Left ventricle myocardium inferior (tissue), 1 donor: ENCODE data around the gene TXNRD2. TPM values are rescaled to one million over a fixed set of nuclear protein-coding genes. Genes with fewer than 3 reads are reported as not detected.

ENCODE experiments used
- DNase-seq: peaks from one replicate; pipeline ENCODE4 v3.0.0-alpha.2; 2020
- H3K27ac ChIP-seq: fragments of 200-600 bp; replicated peaks from 2 replicates; pipeline ENCODE4 v1.8.0; 2021
- H3K27me3 ChIP-seq: fragments of 200-600 bp; 2 replicates; pipeline ENCODE4 v1.8.0; 2021; ENCODE audit warnings: low read depth
- H3K36me3 ChIP-seq: fragments of 200-600 bp; 2 replicates; pipeline ENCODE4 v1.8.0; 2021
- H3K4me1 ChIP-seq: fragments of 200-600 bp; 2 replicates; pipeline ENCODE4 v1.8.0; 2021
- H3K4me3 ChIP-seq: fragments of 200-600 bp; 2 replicates; pipeline ENCODE4 v1.8.0; 2021; ENCODE audit warnings: mild to moderate bottlenecking, moderate library complexity
- H3K9me3 ChIP-seq: fragments of 200-600 bp; replicated peaks from 2 replicates; pipeline ENCODE4 v1.8.0; 2021
- CTCF ChIP-seq: fragments of 200-600 bp; IDR thresholded peaks from 2 replicates; pipeline ENCODE4 v1.8.0; 2021; ENCODE audit warnings: antibody characterized with exemption, mild to moderate bottlenecking, borderline replicate concordance
- intact Hi-C: fragments of 100-400 bp; cut with micrococcal nuclease; formaldehyde crosslinking; loops from one replicate; pipeline ENCODE4 v1.11.0; 2022
- total RNA-seq: library from RNA; stranded (reverse); fragmentation: NEBNext Ultra II Directional; extraction: Animal tissue kit (Norgen Biotek cat#: 25700); gene quantifications from one replicate; pipeline ENCODE4 v1.2.1, GENCODE V29; 2021
- donor health status: DM: no; HTN: yes; CAD: no; lungs with severe emphysema.

The TXNRD2 gene
- total RNA-seq, 1 donor from 2014 or later: 35.2 TPM

GRCh38 chr22:19853058-19853878, 88.3 kb downstream of the TXNRD2 start:
- DNase-seq: no peak
- no peaks in the 10 kb centered on the region for H3K9me3 ChIP-seq
- peaks cover 30% of the 10 kb centered on the region for H3K36me3 ChIP-seq
- no peak for TF ChIP-seq CTCF
- peaks cover 37% of the 10 kb centered on the region for H3K4me1 ChIP-seq
- intact Hi-C loops: no loop called here
- H3K27me3 ChIP-seq: no peaks in the 10 kb centered on the region
- H3K27ac ChIP-seq: no peak overlapping the region
- H3K4me3 ChIP-seq: peak overlapping the region; percentile 87

- no peak overlapping the region for H3K27ac ChIP-seq
- TF ChIP-seq CTCF: no peak
- H3K9me3 ChIP-seq: peaks cover under 1% of the 10 kb centered on the region
- H3K36me3 ChIP-seq: peaks cover 30% of the 10 kb centered on the region
- H3K4me3 ChIP-seq: no peak overlapping the region
- peaks cover 37% of the 10 kb centered on the region for H3K4me1 ChIP-seq
- H3K27me3 ChIP-seq: no peaks in the 10 kb centered on the region
- DNase-seq: no peak
- intact Hi-C loops: no loop called here
Observed at GRCh38 chr22:19852177-19852781, 89.3 kb downstream of the TXNRD2 start.

- no peaks in the 10 kb centered on the region for H3K27me3 ChIP-seq
- H3K36me3 ChIP-seq: peaks cover 30% of the 10 kb centered on the region
- no peak for TF ChIP-seq CTCF
- no peak overlapping the region for H3K4me3 ChIP-seq
- H3K9me3 ChIP-seq: peaks cover 5% of the 10 kb centered on the region
- intact Hi-C loops: no loop called here
- no peak overlapping the region for H3K27ac ChIP-seq
- no peak for DNase-seq
- H3K4me1 ChIP-seq: peaks cover 37% of the 10 kb centered on the region
Observed at GRCh38 chr22:19851291-19852176, 90.1 kb downstream of the TXNRD2 start.

GRCh38 chr22:19850763-19851109, 90.9 kb downstream of the TXNRD2 start:
- DNase-seq: no peak

More at GRCh38 chr22:19850763-19851109, 90.9 kb downstream of the TXNRD2 start:
- peaks cover 29% of the 10 kb centered on the region for H3K4me1 ChIP-seq
- no peaks in the 10 kb centered on the region for H3K27me3 ChIP-seq
- TF ChIP-seq CTCF: no peak
- H3K36me3 ChIP-seq: peaks cover 30% of the 10 kb centered on the region
- H3K4me3 ChIP-seq: no peak overlapping the region
- no peak overlapping the region for H3K27ac ChIP-seq
- peaks cover 5% of the 10 kb centered on the region for H3K9me3 ChIP-seq
- intact Hi-C loops: no loop called here
